NCI-H510A (cell line): ENCODE results near the gene DLEC1.

ENCODE experiments used
- DNase-seq: peaks from one replicate; lab custom pipeline; 2025; lab: John Stamatoyannopoulos, UW

Gene DLEC1

DNA sequence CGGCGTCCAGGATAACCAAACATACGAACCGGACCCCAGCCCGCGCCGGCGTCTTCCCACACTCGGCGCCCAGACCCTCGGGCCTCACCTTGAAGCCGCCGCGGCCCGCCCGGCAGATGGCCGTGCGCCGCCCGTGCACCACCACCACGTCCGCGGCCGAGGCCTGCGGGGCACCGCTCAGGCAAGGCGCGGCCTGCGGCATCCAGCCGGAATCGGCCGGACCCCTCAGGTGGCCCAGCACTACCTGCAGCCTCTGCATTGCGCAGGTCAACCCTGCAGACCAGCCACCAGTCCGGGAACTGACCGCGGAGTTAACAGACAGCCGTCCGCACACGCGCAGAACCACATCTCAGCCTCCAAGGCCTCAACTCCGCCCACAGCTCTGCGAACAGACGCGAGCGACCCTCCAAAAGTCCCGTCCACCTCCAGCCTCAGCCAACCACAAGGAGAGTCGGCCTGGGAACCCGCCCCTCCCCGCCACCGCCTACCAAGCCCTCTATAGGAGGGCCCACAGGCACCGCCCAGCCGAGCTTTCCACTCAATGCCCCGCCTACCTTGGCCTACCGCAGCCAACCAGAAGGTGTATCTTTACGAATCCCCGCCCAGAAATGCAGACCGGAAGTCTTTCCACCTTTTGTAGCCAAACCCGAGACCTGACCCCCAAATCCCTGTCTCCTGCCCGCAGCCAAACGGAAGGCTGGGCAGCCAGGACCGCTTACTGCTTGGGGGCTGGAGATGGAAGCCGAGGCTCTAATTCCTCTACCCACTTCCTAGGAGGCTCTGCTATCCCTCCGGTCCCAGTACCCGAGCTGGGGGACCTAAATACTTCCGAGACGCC is 98.0 kb downstream of the DLEC1 start, which contains the start of gene ACAA1:
TSS of gene ACAA1 (minus strand) at position 351 of the 838 bp plus-strand sequence. CDS start at position 259, 92 bp downstream.
- peak; percentile 94 for DNase-seq

DNA sequence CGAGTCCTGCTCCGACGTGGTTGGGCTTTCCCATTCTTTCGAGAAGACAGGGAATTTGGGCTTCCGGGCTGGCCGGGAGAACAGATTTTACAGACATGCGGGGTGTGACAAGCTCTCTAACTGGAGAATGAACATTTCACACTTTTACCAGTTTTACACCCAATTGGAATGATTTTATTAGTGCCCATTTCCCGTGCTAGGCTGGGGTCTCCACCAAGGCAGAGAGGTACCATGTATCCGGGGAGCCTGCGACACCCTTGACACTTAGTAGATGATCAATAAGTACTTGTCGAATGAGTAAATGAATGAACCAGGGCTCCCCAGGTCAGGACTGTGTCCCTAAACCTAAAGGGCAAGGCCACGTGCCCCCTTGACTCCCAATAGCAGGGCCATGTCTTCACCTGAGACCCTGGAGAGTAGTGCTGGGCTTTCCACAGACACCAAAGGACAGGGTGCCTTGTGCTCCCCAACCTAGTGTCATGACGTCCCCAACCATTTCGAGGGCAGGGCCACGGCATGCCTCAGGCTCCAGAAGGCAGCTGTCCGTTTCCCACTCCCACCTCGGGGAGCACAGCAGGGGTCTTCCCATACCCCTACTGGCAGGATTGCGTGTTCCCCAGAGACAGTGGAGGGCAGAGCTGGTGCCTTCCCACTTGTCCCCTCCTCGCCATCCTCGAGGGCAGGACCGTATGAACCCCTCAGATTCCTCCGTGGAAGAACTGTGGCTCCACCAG is 98.8 kb downstream of the DLEC1 start:
- no peak for DNase-seq

DNA sequence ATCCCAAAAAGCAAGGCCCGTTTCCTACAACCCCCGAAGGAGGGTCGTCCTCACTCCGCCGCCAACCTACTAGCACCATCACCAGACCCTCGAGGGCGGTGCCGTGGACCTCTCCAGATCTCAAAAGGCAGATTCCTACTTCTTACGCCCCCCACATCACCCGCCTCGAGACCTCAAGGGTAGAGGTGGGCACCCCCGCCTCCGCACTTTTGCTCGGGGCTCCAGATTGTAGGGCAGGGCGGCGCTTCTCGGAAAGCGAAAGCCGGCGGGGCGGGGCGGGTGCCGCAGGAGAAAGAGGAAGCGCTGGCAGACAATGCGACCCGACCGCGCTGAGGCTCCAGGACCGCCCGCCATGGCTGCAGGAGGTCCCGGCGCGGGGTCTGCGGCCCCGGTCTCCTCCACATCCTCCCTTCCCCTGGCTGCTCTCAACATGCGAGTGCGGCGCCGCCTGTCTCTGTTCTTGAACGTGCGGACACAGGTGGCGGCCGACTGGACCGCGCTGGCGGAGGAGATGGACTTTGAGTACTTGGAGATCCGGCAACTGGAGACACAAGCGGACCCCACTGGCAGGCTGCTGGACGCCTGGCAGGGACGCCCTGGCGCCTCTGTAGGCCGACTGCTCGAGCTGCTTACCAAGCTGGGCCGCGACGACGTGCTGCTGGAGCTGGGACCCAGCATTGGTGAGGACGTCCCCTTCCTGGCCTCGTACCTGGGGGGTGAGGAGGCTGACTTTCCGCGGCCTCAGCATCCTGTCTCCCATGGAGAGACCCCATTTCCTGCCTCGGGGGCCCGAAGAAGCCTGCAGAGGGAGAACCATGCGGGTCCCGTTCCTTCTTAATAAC is 99.6 kb downstream of the DLEC1 start, which contains the start of gene MYD88:
TSS of gene MYD88 (plus strand) at position 313 of the 842 bp plus-strand sequence. CDS start at position 353, 40 bp downstream.
- DNase-seq = peak; percentile 58

DNA sequence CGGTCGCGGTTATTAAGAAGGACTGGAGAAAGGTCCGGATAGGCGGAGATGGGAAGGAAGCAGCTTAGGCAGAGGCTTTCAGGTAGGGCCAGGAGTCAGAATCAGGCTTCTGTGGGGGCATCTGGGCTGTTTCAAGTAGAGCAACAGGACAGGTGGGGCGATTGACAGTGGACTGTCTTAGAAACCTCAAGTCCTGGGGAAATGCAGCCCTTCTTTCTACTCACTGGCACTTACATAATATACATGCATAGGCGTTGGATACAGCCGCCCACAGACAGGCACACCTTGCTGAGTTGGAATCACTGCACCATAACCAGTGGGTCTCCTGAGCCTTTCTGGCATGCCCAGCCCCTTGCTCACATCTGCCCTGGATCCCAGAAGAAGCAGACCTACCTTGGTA is 100.2 kb downstream of the DLEC1 start:
- no peak for DNase-seq

DNA sequence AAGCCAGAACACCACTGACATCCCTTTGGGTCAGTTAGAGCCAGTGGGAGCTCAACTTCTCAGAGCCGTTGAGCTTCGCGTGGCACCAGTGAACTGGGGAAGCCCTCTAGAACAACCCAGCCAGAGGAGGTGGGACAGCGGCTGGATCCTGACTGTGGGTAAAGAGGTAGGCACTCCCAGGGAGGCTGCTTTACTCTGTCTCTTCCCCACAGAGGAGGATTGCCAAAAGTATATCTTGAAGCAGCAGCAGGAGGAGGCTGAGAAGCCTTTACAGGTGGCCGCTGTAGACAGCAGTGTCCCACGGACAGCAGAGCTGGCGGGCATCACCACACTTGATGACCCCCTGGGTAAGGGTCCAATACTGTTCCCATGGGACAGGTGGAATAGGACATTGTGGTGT is 100.6 kb downstream of the DLEC1 start:
- DNase-seq = no peak

DNA sequence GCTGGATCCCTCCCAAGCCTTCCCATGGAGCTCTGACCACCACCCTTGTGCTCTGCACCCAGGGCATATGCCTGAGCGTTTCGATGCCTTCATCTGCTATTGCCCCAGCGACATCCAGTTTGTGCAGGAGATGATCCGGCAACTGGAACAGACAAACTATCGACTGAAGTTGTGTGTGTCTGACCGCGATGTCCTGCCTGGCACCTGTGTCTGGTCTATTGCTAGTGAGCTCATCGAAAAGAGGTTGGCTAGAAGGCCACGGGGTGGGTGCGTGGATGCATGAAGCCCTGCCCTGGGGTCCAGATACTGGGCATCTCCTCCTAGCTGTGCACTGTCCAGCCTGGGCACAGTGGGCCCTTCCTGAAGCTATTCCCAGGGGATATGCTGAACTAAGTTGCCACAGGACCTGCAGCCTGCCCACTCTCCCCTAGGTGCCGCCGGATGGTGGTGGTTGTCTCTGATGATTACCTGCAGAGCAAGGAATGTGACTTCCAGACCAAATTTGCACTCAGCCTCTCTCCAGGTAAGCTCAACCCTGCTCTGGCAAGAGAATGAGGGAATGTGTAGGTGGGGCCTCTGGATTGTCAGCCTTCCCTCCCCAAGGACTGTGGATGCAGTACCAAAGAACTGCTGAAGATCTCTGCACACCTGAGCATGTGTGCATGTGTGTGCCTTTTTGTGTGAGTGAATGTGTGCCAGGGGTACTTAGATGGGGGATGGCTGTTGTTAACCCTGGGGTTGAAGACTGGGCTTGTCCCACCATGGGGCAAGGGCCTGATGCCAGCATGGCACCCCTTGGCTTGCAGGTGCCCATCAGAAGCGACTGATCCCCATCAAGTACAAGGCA is 101.5 kb downstream of the DLEC1 start:
- DNase-seq = no peak

DNA sequence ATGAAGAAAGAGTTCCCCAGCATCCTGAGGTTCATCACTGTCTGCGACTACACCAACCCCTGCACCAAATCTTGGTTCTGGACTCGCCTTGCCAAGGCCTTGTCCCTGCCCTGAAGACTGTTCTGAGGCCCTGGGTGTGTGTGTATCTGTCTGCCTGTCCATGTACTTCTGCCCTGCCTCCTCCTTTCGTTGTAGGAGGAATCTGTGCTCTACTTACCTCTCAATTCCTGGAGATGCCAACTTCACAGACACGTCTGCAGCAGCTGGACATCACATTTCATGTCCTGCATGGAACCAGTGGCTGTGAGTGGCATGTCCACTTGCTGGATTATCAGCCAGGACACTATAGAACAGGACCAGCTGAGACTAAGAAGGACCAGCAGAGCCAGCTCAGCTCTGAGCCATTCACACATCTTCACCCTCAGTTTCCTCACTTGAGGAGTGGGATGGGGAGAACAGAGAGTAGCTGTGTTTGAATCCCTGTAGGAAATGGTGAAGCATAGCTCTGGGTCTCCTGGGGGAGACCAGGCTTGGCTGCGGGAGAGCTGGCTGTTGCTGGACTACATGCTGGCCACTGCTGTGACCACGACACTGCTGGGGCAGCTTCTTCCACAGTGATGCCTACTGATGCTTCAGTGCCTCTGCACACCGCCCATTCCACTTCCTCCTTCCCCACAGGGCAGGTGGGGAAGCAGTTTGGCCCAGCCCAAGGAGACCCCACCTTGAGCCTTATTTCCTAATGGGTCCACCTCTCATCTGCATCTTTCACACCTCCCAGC is 102.4 kb downstream of the DLEC1 start:
- DNase-seq = no peak

DNA sequence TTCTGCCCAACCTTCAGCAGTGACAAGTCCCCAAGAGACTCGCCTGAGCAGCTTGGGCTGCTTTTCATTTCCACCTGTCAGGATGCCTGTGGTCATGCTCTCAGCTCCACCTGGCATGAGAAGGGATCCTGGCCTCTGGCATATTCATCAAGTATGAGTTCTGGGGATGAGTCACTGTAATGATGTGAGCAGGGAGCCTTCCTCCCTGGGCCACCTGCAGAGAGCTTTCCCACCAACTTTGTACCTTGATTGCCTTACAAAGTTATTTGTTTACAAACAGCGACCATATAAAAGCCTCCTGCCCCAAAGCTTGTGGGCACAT is 102.9 kb downstream of the DLEC1 start:
- DNase-seq = no peak

DNA sequence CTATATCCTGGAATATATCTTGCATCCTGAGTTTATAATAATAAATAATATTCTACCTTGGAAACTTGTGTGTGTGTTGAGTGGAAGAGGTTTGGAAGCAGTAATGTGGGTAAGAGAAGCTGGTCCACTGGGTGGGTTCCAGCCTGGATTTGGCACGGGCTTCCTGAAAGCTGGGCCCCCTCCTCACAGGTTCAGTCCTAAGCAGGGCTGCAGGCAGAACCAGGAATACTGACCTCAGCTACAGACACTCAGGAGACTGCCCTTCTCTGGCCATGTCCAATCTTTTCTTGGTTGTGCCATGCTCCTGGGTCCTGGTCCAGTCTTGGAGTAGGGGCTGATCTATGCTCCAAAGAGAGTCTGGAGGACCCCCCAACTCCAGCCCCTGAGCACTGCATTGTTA is 104.0 kb downstream of the DLEC1 start:
- DNase-seq = no peak

DNA sequence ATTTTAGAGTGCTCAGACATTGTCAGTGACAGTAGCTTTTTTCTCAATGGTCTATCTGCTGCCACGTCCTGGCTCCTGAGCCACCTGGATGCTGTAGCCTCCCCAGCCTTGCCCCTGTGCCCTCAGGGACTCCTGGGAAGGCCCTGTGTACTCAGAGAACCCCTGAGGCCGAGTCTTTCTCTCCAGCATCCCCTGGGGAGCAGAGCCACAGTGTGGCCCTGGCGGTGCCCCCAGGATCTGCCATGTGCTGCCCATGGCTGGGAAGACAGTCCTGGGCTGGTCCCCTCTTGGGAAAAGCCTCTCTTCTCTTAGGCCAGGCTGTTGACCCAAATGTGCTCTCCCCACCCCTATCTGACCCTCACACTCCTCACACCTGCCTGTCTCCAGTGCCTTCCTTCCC is 104.5 kb downstream of the DLEC1 start:
- no peak for DNase-seq

DNA sequence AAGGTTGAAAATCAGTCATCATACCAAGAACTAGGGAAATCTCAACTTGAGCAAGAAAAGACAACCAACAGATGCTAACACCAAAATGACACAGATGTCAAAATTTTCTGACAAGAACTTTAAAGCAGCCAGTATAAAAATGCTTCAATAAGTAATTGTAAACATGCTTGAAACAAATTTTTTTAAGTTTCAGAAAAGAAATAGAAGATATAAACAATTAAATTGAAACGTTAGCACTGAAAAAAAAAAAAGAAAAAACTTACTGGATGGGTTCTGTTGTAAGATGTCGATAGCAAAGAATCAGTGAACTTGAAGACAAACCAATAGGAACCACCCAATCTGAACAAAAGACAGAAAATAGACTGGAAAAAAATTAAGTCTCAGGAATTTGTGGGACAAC is 107.5 kb downstream of the DLEC1 start:
- DNase-seq = no peak

DNA sequence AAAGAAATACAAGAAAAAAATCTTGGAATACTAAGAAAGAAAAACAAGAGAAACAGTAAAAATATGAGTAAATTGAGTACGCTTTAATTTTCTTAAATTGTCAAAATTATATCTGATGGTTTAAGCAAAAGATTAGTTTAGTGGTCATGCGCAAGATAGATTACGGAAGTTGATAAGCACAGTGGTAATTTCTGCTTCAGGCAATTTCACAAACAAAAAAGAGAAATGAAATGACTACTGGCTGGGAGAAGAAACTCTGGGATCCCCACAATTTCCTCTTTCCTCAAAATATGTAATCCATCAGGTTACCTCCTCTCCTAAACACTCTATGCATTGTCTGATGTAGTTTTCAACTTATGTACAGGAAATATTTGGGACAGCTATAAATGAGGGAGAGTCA is 108.4 kb downstream of the DLEC1 start:
- no peak for DNase-seq

DNA sequence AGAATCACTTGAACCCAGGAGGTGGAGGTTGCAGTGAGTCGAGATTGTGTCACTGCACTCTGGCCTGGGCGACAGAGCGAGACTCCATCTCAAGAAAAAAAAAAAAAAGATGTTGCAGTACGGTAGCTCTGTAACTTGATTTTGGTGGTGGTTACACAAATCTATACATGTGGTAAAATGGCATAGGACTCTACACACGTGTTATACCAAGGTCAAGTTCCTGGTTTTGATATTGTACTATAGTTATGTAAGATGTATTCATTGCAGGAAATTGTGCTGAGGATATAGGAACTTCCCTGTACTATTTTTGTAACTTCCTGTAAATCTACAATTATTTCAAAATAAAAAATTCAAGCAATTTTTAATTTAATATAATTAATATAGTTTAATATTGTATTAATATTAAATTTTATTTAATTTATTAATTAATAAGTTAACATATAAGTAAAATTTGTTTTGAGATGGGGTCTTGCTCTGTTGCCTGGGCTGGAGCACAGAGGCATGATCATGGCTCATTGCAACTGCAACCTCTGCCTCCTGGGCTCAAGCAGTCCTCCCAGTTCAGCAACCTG is 109.4 kb downstream of the DLEC1 start:
- DNase-seq = no peak

DNA sequence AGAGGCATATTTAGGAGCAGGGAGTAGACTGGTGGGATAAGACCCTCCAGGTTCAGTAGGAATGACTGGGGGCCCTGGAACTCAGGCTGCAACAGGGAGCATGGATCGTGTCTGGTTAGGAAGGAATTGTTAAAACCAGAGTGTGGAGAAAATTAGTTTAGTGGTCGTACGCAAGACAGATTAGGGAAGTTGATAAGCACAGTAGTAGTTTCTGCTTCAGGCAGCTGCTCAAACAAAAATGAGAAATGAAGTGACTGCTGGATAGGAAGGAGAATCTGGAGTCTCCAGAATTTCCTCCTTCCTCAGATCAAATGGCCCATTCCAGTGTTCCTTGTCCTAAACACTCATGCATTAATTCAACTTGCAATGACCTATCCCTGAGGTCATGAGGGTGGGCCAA is 110.7 kb downstream of the DLEC1 start:
- DNase-seq = no peak

DNA sequence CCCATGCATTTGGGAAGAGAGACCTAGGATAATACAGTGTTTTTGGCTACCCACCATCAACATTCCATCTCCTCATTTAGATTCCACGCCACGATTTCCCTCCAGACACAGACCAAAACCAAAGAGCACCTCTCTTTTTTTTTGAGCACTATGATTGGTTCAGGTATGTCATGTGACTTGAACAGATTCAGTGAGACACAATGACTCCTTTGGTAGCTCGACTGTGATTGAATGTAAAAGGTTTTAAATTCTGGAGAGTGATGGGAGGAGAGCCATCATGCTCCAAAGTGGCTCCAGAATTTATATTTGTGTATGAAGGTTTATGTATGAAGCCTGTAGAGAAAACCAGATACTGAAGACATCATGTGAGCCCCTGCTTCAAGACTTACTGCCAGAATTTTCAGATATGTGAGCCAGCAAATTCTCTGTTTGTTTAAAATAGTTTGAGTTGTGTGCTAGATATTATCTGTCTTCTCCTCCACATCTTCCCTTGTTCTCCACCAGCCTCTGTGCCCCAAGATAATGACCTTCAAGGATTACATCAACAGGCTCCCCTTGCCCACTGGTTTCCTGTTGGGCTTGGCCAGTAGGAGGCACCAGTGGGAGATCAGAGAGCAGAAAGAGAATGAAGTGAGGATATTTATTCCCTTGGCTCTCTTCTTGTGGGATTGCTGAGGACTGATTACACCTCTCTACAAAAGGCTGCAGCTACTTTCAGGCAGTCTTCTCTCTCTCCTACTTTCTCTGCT is 111.9 kb downstream of the DLEC1 start:
- no peak for DNase-seq

DNA sequence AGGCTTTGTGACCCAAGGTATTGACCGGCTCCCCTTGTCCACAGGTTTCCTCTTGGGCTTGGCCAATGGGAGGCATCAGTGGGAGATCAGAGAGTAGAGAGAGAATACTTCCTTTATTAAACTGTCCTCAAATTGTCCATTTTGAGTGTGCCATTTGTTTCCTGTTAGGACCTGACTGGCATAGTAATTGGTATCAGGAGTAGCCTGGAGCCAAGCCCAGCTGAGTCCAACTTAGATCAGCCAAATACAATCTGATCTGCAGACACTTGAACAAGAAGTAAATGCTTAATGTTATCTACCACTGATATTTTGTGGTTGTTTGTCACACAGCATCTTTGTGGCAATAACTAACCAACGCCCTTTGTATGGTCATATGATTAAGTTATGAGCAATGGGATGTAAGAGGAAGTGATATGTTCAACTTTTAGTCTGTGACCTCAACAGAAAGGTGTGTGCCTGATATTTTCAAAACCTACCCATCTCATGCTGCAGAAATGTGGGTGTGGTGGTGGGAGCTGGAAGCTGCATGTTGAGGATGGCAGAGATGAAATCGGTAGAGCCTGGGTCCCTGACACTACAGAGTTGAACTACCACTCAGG is 112.8 kb downstream of the DLEC1 start:
- no peak for DNase-seq

DNA sequence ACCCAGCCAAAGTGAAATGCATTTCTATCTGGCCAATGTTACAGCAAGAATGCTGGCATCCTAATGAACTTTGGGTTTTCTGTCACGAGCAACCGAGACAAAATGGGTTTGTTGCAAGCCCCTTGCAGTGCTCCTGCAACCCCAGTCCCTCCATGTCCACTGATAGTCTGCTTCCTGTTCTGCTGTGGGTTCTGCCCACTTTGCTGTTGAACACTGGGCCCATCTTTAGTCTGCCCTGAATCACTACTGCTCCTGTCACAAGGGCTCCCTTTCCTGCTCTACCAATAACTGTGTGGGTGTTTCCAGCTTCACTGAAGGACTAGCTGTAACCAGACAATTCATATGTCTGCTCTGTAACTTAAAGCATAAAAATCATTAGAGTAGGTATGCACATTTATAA is 113.6 kb downstream of the DLEC1 start:
- no peak for DNase-seq

DNA sequence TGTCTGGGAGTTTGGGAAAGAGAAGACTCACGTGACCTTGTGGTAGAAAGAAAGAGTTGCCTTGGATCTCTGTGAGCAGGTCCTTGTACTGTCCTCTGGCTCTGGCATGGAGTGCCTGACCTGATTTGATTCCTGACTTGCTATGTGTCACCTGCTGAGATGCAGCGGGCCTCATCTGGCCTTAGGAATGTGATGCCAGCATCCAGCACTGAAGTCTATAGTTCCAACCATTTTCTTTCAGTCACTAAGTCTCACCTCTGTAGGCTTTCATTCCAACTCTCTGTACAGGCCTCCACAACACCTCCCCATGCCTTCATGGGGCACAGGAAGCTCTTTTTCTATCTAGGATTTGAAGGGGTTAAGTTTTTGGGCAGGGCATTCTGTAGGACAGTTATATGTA is 114.2 kb downstream of the DLEC1 start:
- DNase-seq = no peak

DNA sequence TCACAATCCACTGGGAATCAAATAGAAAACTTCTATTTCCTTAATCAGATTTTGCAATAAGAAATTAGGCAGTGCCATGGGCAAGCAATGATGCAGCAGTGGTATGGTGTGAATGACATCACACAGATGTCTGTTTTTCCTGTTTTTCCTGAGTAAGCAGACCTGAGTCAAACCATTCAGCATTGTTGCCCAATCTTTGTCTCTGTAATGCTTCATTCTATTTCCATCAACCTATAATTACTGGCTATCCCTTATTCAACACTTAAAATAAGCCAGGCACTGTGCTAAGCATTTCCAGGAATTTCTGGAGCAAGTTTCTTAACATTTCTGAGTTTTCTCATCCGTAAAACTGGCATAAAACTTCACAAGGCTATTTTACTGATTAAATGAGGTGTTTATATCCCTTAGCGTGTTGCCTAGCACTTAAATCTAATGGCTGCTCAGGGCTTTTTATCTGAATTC is 115.1 kb downstream of the DLEC1 start:
- DNase-seq = no peak
